ENCODE measurements around the gene ADARB1. TPM values are rescaled to one million over a fixed set of nuclear protein-coding genes. Genes with fewer than 3 reads are reported as not detected.

Gene ADARB1
- total RNA-seq, 1 experiment from 2014 or later: 15.8 TPM

DNA sequence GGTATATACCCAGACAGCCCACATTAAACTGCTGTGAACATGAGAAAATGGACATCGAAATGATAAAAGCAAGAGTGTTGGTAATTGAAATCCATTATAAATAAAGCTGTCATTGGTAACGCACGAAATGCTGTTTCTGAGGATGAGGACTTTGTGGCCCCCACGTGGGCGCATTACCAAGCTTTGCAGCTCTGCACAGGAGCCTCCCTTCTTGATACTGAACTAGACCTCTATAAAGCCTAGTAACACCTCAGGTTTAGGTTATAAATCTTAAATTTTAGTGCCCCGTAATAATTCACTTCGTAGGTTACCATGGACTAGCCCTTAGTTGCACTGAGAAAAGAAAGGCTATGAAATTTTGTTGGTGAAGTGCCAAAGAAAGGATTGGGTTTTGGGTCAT, 45.4 kb downstream of the ADARB1 start:
- Histone ChIP-seq H4K5ac (ENCODE audit: insufficient read length, low read depth, low read length) (no peak overlapping the region), H4K8ac (replicated peaks; ENCODE audit: insufficient read length, low read depth, low read length) (no peak overlapping the region), H3K27me3 (ENCODE audit: insufficient read depth, low read length) (no peaks in the 10 kb centered on the region), H2BK12ac (ENCODE audit: insufficient read length, low read depth, low read length) (no peak overlapping the region), H3K56ac (ENCODE audit: insufficient read length, low read depth, low read length) (no peak overlapping the region), H3K23ac (ENCODE audit: insufficient read length, low read depth, low read length) (no peak overlapping the region), H4K91ac (ENCODE audit: insufficient read length, low read depth, low read length) (no peak overlapping the region), H3K9me3 (ENCODE audit: control insufficient read depth, low read depth, low read length) (no peaks in the 10 kb centered on the region), H3K27ac (ENCODE audit: insufficient read length, low read depth, low read length) (no peak overlapping the region), H2BK5ac (ENCODE audit: insufficient read length, low read length) (no peak overlapping the region), H2AK5ac (ENCODE audit: insufficient read length, low read length) (no peak overlapping the region), H2AFZ (ENCODE audit: low read length) (no peak overlapping the region), H3K4me2 (ENCODE audit: insufficient read depth, insufficient read length, low read length) (no peak overlapping the region), H3K4ac (ENCODE audit: low read depth, low read length) (no peak overlapping the region), H3K79me1 (ENCODE audit: insufficient read depth, low read depth, low read length, poor library complexity, severe bottlenecking) (no peaks in the 10 kb centered on the region), H3T11ph (ENCODE audit: low read length) (no peak overlapping the region), H2BK120ac (ENCODE audit: low read depth, low read length, poor library complexity, severe bottlenecking) (no peak overlapping the region), H3K4me1 (ENCODE audit: insufficient read depth, low read length) (no peaks in the 10 kb centered on the region), H2BK15ac (ENCODE audit: low read depth, low read length) (no peak overlapping the region), H3K23me2 (ENCODE audit: insufficient read length, low read depth, low read length, poor library complexity, severe bottlenecking) (no peaks in the 10 kb centered on the region), H4K20me1 (ENCODE audit: control insufficient read depth, insufficient read depth, insufficient read length) (no peaks in the 10 kb centered on the region), H2BK20ac (ENCODE audit: low read depth, low read length, poor library complexity, severe bottlenecking) (no peak overlapping the region), H3K9ac (ENCODE audit: extremely low read depth, insufficient read length, low read length) (no peak overlapping the region), H3K79me2 (ENCODE audit: insufficient read depth, low read length) (no peaks in the 10 kb centered on the region), H3K18ac (ENCODE audit: insufficient read length, low read depth, low read length) (no peak overlapping the region), H3K14ac (ENCODE audit: insufficient read depth, low read length) (no peak overlapping the region)
- H3K4me3 Mint-ChIP-seq: no peak overlapping the region
- DNase-seq: no peak
- peaks cover 0 to 5% of the 10 kb centered on the region in 2 experiments; a peak in 3 of 4 replicates for H3K4me1 Mint-ChIP-seq
- no peaks in the 10 kb centered on the region for H3K36me3 Mint-ChIP-seq (ENCODE audit: insufficient read depth in 1 of 3, low read depth in 3 of 3)
- TF ChIP-seq, protein P1, sequence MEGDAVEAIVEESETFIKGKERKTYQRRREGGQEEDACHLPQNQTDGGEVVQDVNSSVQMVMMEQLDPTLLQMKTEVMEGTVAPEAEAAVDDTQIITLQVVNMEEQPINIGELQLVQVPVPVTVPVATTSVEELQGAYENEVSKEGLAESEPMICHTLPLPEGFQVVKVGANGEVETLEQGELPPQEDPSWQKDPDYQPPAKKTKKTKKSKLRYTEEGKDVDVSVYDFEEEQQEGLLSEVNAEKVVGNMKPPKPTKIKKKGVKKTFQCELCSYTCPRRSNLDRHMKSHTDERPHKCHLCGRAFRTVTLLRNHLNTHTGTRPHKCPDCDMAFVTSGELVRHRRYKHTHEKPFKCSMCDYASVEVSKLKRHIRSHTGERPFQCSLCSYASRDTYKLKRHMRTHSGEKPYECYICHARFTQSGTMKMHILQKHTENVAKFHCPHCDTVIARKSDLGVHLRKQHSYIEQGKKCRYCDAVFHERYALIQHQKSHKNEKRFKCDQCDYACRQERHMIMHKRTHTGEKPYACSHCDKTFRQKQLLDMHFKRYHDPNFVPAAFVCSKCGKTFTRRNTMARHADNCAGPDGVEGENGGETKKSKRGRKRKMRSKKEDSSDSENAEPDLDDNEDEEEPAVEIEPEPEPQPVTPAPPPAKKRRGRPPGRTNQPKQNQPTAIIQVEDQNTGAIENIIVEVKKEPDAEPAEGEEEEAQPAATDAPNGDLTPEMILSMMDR (conservative IDR thresholded peaks at IDR 0.05): no peak
- H3K27ac Mint-ChIP-seq: no peak overlapping the region
- no peaks in the 10 kb centered on the region; the same call in none of the 2 replicates for H3K27me3 Mint-ChIP-seq (ENCODE audit: low read depth)
- H3K9me3 Mint-ChIP-seq: no peaks in the 10 kb centered on the region
- WGBS (ENCODE audit: extremely low coverage, insufficient read length, low lambda C conversion rate): no CpG with 5 or more reads among the region's 7 CpGs
